GM08714 (cell line): ENCODE measurements around the gene TAB2.
"Not testable (repeated sequence)": the region's sequence is repeated elsewhere in the genome, so short reads cannot be mapped to it uniquely, and the experiment has no call there.

ENCODE experiments used
- H3K4me3 ChIP-seq: fragments of 200-500 bp; sonication (Bioruptor generic); 2 replicates; pipeline ENCODE4 v1.5.1; 2014; ENCODE audit warnings: mild to moderate bottlenecking, low read length, inconsistent platforms
- ZNF274 ChIP-seq: IDR thresholded peaks from 2 replicates; pipeline ENCODE4 v1.6.1; 2012; ENCODE audit warnings: mild to moderate bottlenecking, low read depth, low read length

The TAB2 gene

GRCh38 chr6:149332602-149333265 lies 15.2 kb downstream of the TAB2 start:
- no peak for TF ChIP-seq ZNF274
- H3K4me3 ChIP-seq: no peak overlapping the region

- TF ChIP-seq ZNF274: no peak
- H3K4me3 ChIP-seq: no peak overlapping the region
Observed at GRCh38 chr6:149333266-149333620, 15.7 kb downstream of the TAB2 start.

GRCh38 chr6:149334201-149334600 lies 16.7 kb downstream of the TAB2 start:
- no peak for TF ChIP-seq ZNF274

GRCh38 chr6:149334682-149335160 lies 17.2 kb downstream of the TAB2 start:
- no peak for TF ChIP-seq ZNF274
- no peak overlapping the region for H3K4me3 ChIP-seq

More at GRCh38 chr6:149334201-149334600, 16.7 kb downstream of the TAB2 start:
- H3K4me3 ChIP-seq: no peak overlapping the region

GRCh38 chr6:149335924-149336608 lies 18.6 kb downstream of the TAB2 start:
- H3K4me3 ChIP-seq: no peak overlapping the region
- TF ChIP-seq ZNF274: no peak

DNA sequence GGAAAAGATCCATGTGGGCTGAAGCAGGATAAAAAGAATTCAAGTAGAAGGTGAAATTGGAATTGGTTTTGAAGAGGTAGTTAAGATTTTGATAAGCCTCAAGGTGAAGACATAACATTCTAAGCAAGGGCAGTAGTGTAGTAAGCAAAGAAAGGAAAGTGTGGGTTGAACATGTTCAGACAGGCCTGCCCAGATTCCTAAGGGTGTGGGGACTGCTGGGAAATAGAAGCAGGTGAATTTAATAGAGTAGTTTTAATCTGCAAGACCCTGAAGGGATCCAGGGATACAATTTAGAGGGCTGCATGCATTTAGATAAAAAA lies 19.1 kb downstream of the TAB2 start:
- TF ChIP-seq ZNF274: no peak
- H3K4me3 ChIP-seq: no peak overlapping the region

GRCh38 chr6:149337320-149337719 lies 19.8 kb downstream of the TAB2 start:
- H3K4me3 ChIP-seq: peak overlapping the region; percentile 36; the same call in 1 of the 2 replicates
- TF ChIP-seq ZNF274: no peak

DNA sequence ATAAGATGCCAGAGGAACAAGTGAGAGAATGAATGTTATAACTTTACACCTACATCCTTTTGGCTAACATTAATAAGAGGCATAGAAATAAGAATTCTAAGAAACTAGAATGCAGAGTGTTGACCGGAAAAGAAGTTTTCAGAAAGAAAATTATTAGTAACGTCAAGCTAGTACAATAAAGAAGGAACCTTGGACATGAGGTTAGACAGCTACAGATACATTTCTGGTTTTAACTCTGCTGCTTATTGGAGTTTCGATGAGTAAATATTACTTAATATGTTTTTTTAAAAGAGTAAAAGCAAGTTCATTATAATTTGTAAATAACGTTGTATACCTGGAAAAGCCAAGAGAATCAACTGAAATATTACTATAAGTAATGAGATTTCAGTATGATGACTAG lies 22.7 kb downstream of the TAB2 start:
- no peak overlapping the region for H3K4me3 ChIP-seq
- no peak for TF ChIP-seq ZNF274

GRCh38 chr6:149342525-149342924 lies 25.0 kb downstream of the TAB2 start:
- no peak for TF ChIP-seq ZNF274
- H3K4me3 ChIP-seq: no peak overlapping the region

- H3K4me3 ChIP-seq: no peak overlapping the region
- no peak for TF ChIP-seq ZNF274
Observed at GRCh38 chr6:149343501-149343900, 26.0 kb downstream of the TAB2 start.

GRCh38 chr6:149346078-149346477 lies 28.6 kb downstream of the TAB2 start:
- no peak overlapping the region for H3K4me3 ChIP-seq
- no peak for TF ChIP-seq ZNF274

- no peak overlapping the region for H3K4me3 ChIP-seq
- no peak for TF ChIP-seq ZNF274
Observed at GRCh38 chr6:149347067-149347466, 29.6 kb downstream of the TAB2 start.

GRCh38 chr6:149349279-149349678 lies 31.8 kb downstream of the TAB2 start:
- H3K4me3 ChIP-seq: not testable (repeated sequence)

DNA sequence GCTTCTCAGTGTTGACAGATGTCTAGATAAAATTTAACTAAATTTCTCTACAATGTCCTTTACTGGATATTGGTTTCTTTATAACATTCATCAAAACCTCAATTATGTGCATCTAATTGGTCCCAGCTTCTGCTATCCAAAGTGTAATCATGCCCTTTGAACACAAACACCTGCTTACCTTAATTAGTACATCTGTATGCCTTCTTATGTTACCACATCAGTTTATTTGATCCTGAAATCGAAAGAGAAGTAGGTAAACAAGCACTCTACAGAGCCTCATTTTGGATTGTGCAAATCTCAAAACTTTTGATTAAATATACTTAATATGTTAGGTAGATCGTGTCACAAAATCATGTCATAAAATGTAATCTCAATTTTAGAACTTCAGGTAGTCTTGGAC lies 36.5 kb downstream of the TAB2 start:
- H3K4me3 ChIP-seq: no peak overlapping the region
- TF ChIP-seq ZNF274: no peak

DNA sequence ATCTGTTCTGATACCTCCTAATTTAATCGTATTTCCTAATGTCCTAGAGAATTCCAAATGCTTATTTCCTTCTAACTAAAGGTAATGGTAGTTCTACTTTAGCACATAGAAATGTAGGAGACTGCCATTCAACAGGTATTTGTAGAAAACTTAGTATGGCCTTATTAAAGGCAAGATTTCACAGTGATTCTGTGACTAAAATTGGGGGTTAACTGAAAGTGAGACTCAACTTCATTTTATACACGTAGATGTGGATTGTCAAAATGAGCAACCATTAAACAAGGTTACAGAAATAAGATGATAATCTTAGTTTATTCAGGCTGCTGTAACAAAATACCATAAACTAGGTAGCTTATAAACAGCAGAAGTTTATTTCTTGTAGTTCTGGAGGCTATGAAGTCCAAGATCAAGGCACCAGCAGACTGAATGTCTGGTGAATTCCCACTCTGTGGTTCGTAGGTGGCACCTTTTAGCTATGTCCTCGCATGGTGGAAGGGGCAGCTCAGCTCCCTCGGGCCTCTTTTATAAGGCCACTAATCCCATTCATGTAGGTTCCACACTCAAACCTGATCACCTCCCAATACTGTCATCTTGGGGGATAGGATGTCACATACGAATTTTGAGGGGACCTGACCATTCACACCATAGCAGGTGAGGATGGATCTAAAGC lies 38.7 kb downstream of the TAB2 start:
- no peak overlapping the region for H3K4me3 ChIP-seq
- TF ChIP-seq ZNF274: no peak
